H9 (cell line): ENCODE measurements around the gene LARGE1. TPM values are rescaled to one million over a fixed set of nuclear protein-coding genes. Genes with fewer than 3 reads are reported as not detected.

Experiments used
- DNase-seq: peaks from one replicate; pipeline ENCODE4 v3.0.0-alpha.2; 2017
- H2AFZ ChIP-seq: one replicate; pipeline ENCODE4 v1.6.1; 2013; ENCODE audit warnings: mild to moderate bottlenecking, low read length, control low read depth, moderate library complexity
- H2AK5ac ChIP-seq: 2 replicates; pipeline ENCODE4 v1.6.1; 2013; ENCODE audit warnings: low read length, control low read depth, mixed read lengths; ENCODE audit not compliant: insufficient read length
- H2BK120ac ChIP-seq: one replicate; pipeline ENCODE4 v1.6.1; 2013; ENCODE audit warnings: low read depth, mild to moderate bottlenecking, low read length, control low read depth, inconsistent platforms; ENCODE audit not compliant: poor library complexity, severe bottlenecking
- H2BK12ac ChIP-seq: 2 replicates; pipeline ENCODE4 v1.6.1; 2013; ENCODE audit warnings: low read length, control low read depth, mixed read lengths, low read depth; ENCODE audit not compliant: insufficient read length
- H2BK15ac ChIP-seq: 2 replicates; pipeline ENCODE4 v1.6.1; 2013; ENCODE audit warnings: low read depth, low read length, control low read depth
- H2BK20ac ChIP-seq: one replicate; pipeline ENCODE4 v1.6.1; 2013; ENCODE audit warnings: low read depth, mild to moderate bottlenecking, low read length, control low read depth, inconsistent platforms; ENCODE audit not compliant: poor library complexity, severe bottlenecking
- H2BK5ac ChIP-seq: 2 replicates; pipeline ENCODE4 v1.6.1; 2013; ENCODE audit warnings: low read length, control low read depth, mixed read lengths; ENCODE audit not compliant: insufficient read length
- H3K14ac ChIP-seq: 2 replicates; pipeline ENCODE4 v1.6.1; 2013; ENCODE audit warnings: low read length, control low read depth; ENCODE audit not compliant: insufficient read depth
- H3K18ac ChIP-seq: 2 replicates; pipeline ENCODE4 v1.6.1; 2013; ENCODE audit warnings: low read depth, mild to moderate bottlenecking, mixed read lengths, low read length, control low read depth; ENCODE audit not compliant: insufficient read length
- H3K23ac ChIP-seq: 2 replicates; pipeline ENCODE4 v1.6.1; 2013; ENCODE audit warnings: low read length, control low read depth, mixed read lengths, low read depth; ENCODE audit not compliant: insufficient read length
- H3K23me2 ChIP-seq: 2 replicates; pipeline ENCODE4 v1.6.1; 2013; ENCODE audit warnings: low read depth, mild to moderate bottlenecking, mixed read lengths, low read length, control low read depth; ENCODE audit not compliant: insufficient read length, poor library complexity, severe bottlenecking
- H3K27ac ChIP-seq: 2 replicates; pipeline ENCODE4 v1.5.1; 2013; ENCODE audit warnings: low read length, control low read depth, mixed read lengths, low read depth; ENCODE audit not compliant: insufficient read length
- H3K27me3 ChIP-seq: 2 replicates; pipeline ENCODE4 v1.6.1; 2013; ENCODE audit warnings: low read length, control low read depth, inconsistent platforms; ENCODE audit not compliant: insufficient read depth
- H3K4ac ChIP-seq: 2 replicates; pipeline ENCODE4 v1.6.1; 2013; ENCODE audit warnings: low read depth, mild to moderate bottlenecking, control low read depth, inconsistent platforms, low read length, moderate library complexity
- H3K4me1 ChIP-seq: 2 replicates; pipeline ENCODE4 v1.6.1; 2013; ENCODE audit warnings: low read length, control low read depth, inconsistent platforms; ENCODE audit not compliant: insufficient read depth
- H3K4me2 ChIP-seq: 2 replicates; pipeline ENCODE4 v1.6.1; 2013; ENCODE audit warnings: low read length, control low read depth, mixed read lengths; ENCODE audit not compliant: insufficient read length, insufficient read depth
- H3K56ac ChIP-seq: 2 replicates; pipeline ENCODE4 v1.6.1; 2013; ENCODE audit warnings: low read depth, mild to moderate bottlenecking, mixed read lengths, low read length, control low read depth; ENCODE audit not compliant: insufficient read length
- H3K79me1 ChIP-seq: 2 replicates; pipeline ENCODE4 v1.6.1; 2013; ENCODE audit warnings: low read depth, mild to moderate bottlenecking, moderate library complexity, low read length, control low read depth, inconsistent platforms; ENCODE audit not compliant: insufficient read depth, poor library complexity, severe bottlenecking
- H3K79me2 ChIP-seq: 2 replicates; pipeline ENCODE4 v1.6.1; 2013; ENCODE audit warnings: low read length, control low read depth, inconsistent platforms; ENCODE audit not compliant: insufficient read depth
- H3K9ac ChIP-seq: 2 replicates; pipeline ENCODE4 v1.6.1; 2013; ENCODE audit warnings: low read length, control low read depth, mixed read lengths; ENCODE audit not compliant: insufficient read length; ENCODE audit errors: extremely low read depth
- H3K9me3 ChIP-seq: one replicate; pipeline ENCODE4 v1.6.1; 2013; ENCODE audit warnings: low read depth, low read length, inconsistent platforms; ENCODE audit not compliant: control insufficient read depth
- H3T11ph ChIP-seq: one replicate; pipeline ENCODE4 v1.6.1; 2013; ENCODE audit warnings: mild to moderate bottlenecking, low read length, control low read depth, inconsistent platforms
- H4K20me1 ChIP-seq: one replicate; pipeline ENCODE4 v1.6.1; 2013; ENCODE audit not compliant: control insufficient read depth, insufficient read length, insufficient read depth
- H4K5ac ChIP-seq: 2 replicates; pipeline ENCODE4 v1.6.1; 2013; ENCODE audit warnings: low read depth, mild to moderate bottlenecking, mixed read lengths, low read length, control low read depth; ENCODE audit not compliant: insufficient read length
- H4K8ac ChIP-seq: replicated peaks from 2 replicates; pipeline ENCODE4 v1.6.1; 2013; ENCODE audit warnings: low read length, control low read depth, mixed read lengths, low read depth; ENCODE audit not compliant: insufficient read length
- H4K91ac ChIP-seq: 2 replicates; pipeline ENCODE4 v1.6.1; 2013; ENCODE audit warnings: low read depth, mild to moderate bottlenecking, moderate library complexity, mixed read lengths, low read length, control low read depth; ENCODE audit not compliant: insufficient read length
- H3K27ac Mint-ChIP-seq, 3 experiments: 2 replicates in 2 of 3; 3 replicates in 1 of 3; pipeline ENCODE4 v1.8.0; 2020 to 2021; ENCODE audit warnings: mixed read lengths in 3 of 3, mild to moderate bottlenecking in 1 of 3, moderate library complexity in 1 of 3
- H3K27me3 Mint-ChIP-seq: 2 replicates; pipeline ENCODE4 v1.8.0; 2021; ENCODE audit warnings: low read depth, mild to moderate bottlenecking, moderate library complexity, mixed read lengths
- H3K36me3 Mint-ChIP-seq, 3 experiments: 2 replicates in 2 of 3; 3 replicates in 1 of 3; pipeline ENCODE4 v1.8.0; 2020 to 2021; ENCODE audit warnings: low read depth in 3 of 3, mixed read lengths in 3 of 3; ENCODE audit not compliant: insufficient read depth in 1 of 3
- H3K4me1 Mint-ChIP-seq, 2 experiments: 2 replicates each; pipeline ENCODE4 v1.8.0; 2020; ENCODE audit warnings: mixed read lengths in 2 of 2
- H3K4me3 Mint-ChIP-seq, 2 experiments: 2 replicates in 1 of 2; 3 replicates in 1 of 2; pipeline ENCODE4 v1.8.0; 2020 to 2021; ENCODE audit warnings: mild to moderate bottlenecking in 2 of 2, mixed read lengths in 2 of 2, moderate library complexity in 1 of 2
- H3K9me3 Mint-ChIP-seq, 2 experiments: 2 replicates in 1 of 2; 3 replicates in 1 of 2; pipeline ENCODE4 v1.8.0; 2020; ENCODE audit warnings: mild to moderate bottlenecking in 2 of 2, mixed read lengths in 2 of 2, moderate library complexity in 1 of 2
- WGBS: extraction: QIAGEN DNeasy Blood & Tissue Kit; methylation state at CpG from one replicate; pipeline ENCODE4 v1.1.7; 2013; ENCODE audit warnings: missing lambda C conversion rate, low lambda C conversion rate, mixed read lengths; ENCODE audit not compliant: insufficient read length; ENCODE audit errors: extremely low coverage; 5-methylcytosine and 5-hydroxymethylcytosine counted together
- total RNA-seq: library from RNA; stranded (reverse); gene quantifications from 2 replicates; pipeline ENCODE4 v1.2.1, GENCODE V29; 2021
- TF ChIP-seq, protein P1 (sequence below): fragments of 200-600 bp; sonication (generic); conservative IDR thresholded peaks from 3 replicates; pipeline ENCODE4 v1.8.0; 2021; ENCODE audit warnings: antibody characterized with exemption, mild to moderate bottlenecking

LARGE1 gene
- total RNA-seq, 1 experiment from 2014 or later = 43.5 TPM

DNA sequence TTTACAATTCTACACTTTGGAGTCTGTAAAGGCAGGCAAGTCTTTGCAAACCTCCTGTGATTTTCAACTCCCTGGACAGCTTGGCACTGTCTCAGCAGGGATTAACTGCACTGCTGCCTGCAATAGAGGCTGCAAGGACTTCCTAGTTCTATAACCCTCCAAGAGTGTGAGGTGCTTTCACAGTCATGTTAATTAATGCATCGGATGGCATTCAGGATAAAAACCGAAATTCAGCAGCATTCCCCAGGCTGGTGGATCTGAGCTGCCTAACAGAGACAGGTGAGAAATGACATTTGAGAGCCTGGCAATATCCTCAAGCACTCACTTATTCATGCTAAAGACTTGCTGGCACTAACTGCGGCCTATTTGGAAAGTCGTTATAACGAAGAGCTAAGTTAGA, 85.0 kb downstream of the LARGE1 start:
- H3K9me3 Mint-ChIP-seq = no peaks in the 10 kb centered on the region
- H3K4me2 ChIP-seq = peak overlapping the region; percentile 28
- peaks cover 42% of the 10 kb centered on the region for H3K79me2 ChIP-seq
- no peak overlapping the region for H4K5ac ChIP-seq
- no peak overlapping the region for H3K9ac ChIP-seq
- no peak overlapping the region for H2BK20ac ChIP-seq
- H4K8ac ChIP-seq = no peak overlapping the region
- no peak overlapping the region for H2BK120ac ChIP-seq
- TF ChIP-seq, protein P1, sequence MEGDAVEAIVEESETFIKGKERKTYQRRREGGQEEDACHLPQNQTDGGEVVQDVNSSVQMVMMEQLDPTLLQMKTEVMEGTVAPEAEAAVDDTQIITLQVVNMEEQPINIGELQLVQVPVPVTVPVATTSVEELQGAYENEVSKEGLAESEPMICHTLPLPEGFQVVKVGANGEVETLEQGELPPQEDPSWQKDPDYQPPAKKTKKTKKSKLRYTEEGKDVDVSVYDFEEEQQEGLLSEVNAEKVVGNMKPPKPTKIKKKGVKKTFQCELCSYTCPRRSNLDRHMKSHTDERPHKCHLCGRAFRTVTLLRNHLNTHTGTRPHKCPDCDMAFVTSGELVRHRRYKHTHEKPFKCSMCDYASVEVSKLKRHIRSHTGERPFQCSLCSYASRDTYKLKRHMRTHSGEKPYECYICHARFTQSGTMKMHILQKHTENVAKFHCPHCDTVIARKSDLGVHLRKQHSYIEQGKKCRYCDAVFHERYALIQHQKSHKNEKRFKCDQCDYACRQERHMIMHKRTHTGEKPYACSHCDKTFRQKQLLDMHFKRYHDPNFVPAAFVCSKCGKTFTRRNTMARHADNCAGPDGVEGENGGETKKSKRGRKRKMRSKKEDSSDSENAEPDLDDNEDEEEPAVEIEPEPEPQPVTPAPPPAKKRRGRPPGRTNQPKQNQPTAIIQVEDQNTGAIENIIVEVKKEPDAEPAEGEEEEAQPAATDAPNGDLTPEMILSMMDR = no peak
- no peak overlapping the region for H3K27ac ChIP-seq
- H3K18ac ChIP-seq = no peak overlapping the region
- no peak overlapping the region for H2BK12ac ChIP-seq
- peaks cover 48% of the 10 kb centered on the region for H3K4me1 ChIP-seq
- no peak overlapping the region for H2BK5ac ChIP-seq
- H3K27me3 ChIP-seq = no peaks in the 10 kb centered on the region
- no peaks in the 10 kb centered on the region for H3K36me3 Mint-ChIP-seq
- H3K9me3 ChIP-seq = no peaks in the 10 kb centered on the region
- H3K23ac ChIP-seq = no peak overlapping the region
- H3K14ac ChIP-seq = no peak overlapping the region
- H3K27ac Mint-ChIP-seq = peak overlapping the region; percentile 3 to 86 (median 69); a peak in 4 of 7 replicates
- peaks cover 78 to 80% of the 10 kb centered on the region in 2 experiments for H3K4me1 Mint-ChIP-seq
- no peak for DNase-seq
- H3K56ac ChIP-seq = no peak overlapping the region
- peaks cover 16% of the 10 kb centered on the region for H3K79me1 ChIP-seq
- H3K27me3 Mint-ChIP-seq = no peaks in the 10 kb centered on the region
- H3T11ph ChIP-seq = no peak overlapping the region
- H3K4me3 Mint-ChIP-seq = peak overlapping the region in 1 of 2 experiments; percentile 43; a peak in 1 of 5 replicates
- no peak overlapping the region for H3K4ac ChIP-seq
- H2BK15ac ChIP-seq = no peak overlapping the region
- no peak overlapping the region for H2AK5ac ChIP-seq
- H4K20me1 ChIP-seq = peaks cover 4% of the 10 kb centered on the region
- no peaks in the 10 kb centered on the region for H3K23me2 ChIP-seq
- no CpG with 5 or more reads among the region's 5 CpGs for WGBS
- no peak overlapping the region for H4K91ac ChIP-seq
- no peak overlapping the region for H2AFZ ChIP-seq
